HepG2 (cell line): ENCODE data around the gene GPSM1. TPM values are rescaled to one million over a fixed set of nuclear protein-coding genes. Genes with fewer than 3 reads are reported as not detected.
A peak's percentile ranks its signal among the peaks of the same experiment; 100 is the strongest.

Source experiments
- CENPT ChIP-seq: sonication (generic); formaldehyde crosslinking; IDR thresholded peaks from 2 replicates; pipeline ENCODE4 v1.8.0; 2022; ENCODE audit warnings: low read depth, mild to moderate bottlenecking, moderate library complexity, missing genetic modification reagents
- HIVEP1 ChIP-seq: sonication (generic); formaldehyde crosslinking; IDR thresholded peaks from 2 replicates; pipeline ENCODE4 v1.4.0; 2020; ENCODE audit warnings: mild to moderate bottlenecking, missing genetic modification reagents
- NFIC ChIP-seq: IDR thresholded peaks from 2 replicates; pipeline ENCODE4 v1.6.1; 2012; ENCODE audit warnings: mild to moderate bottlenecking, low read length, inconsistent platforms
- RFX3 ChIP-seq: IDR thresholded peaks from 2 replicates; pipeline ENCODE4 v1.6.1; 2016; ENCODE audit warnings: missing biosample characterization, missing genetic modification reagents
- SMARCC2 ChIP-seq: fragments of 450-650 bp; IDR thresholded peaks from 2 replicates; pipeline ENCODE4 v1.6.1; 2017; ENCODE audit warnings: antibody characterized with exemption, mild to moderate bottlenecking
- SPEN ChIP-seq: sonication (generic); formaldehyde crosslinking; IDR thresholded peaks from 2 replicates; pipeline ENCODE4 v1.5.1; 2020; ENCODE audit warnings: low read depth, mild to moderate bottlenecking, missing genetic modification reagents
- ZFX ChIP-seq: sonication (generic); formaldehyde crosslinking; IDR thresholded peaks from 2 replicates; pipeline ENCODE4 v1.4.0; 2020; ENCODE audit warnings: mild to moderate bottlenecking, low read depth, missing genetic modification reagents, moderate library complexity
- ZNF143 ChIP-seq: sonication (generic); formaldehyde crosslinking; IDR thresholded peaks from 2 replicates; pipeline ENCODE4 v1.4.0; 2020; ENCODE audit warnings: missing genetic modification reagents
- ZNF501 ChIP-seq: sonication (generic); formaldehyde crosslinking; IDR thresholded peaks from 2 replicates; pipeline ENCODE4 v1.5.1; 2020; ENCODE audit warnings: mild to moderate bottlenecking, moderate library complexity, missing genetic modification reagents
- ZNF747 ChIP-seq: sonication (generic); formaldehyde crosslinking; IDR thresholded peaks from 2 replicates; pipeline ENCODE4 v1.8.1; 2023; ENCODE audit warnings: missing genetic modification reagents, mild to moderate bottlenecking, borderline replicate concordance
- polyA plus RNA-seq, 8 experiments: library from polyadenylated mRNA; depleted of rRNA in 3 of 8; stranded (reverse) in 7 of 8; unstranded in 1 of 8; fragments of >200 nt; fragmentation: Illumina TruSeq in 4 of 8; extraction: Trizol in 4 of 8; gene quantifications; 2 replicates each; pipeline versions ENCODE4 v1.2.1 to v1.2.3, GENCODE V29; 2011 to 2016; ENCODE audit warnings: low read depth in 4 of 8, missing spikeins in 1 of 8, mixed read lengths in 1 of 8; ENCODE audit not compliant: insufficient read depth in 1 of 8
- total RNA-seq, 5 experiments: library from RNA; depleted of rRNA; stranded (reverse); fragments of >200 nt; fragmentation: Illumina TruSeq; extraction: Trizol; gene quantifications; 2 replicates each; pipeline ENCODE4 v1.2.3, GENCODE V29; 2016; ENCODE audit warnings: low read depth in 1 of 5
- TF ChIP-seq, protein P1 (sequence below): sonication (generic); formaldehyde crosslinking; IDR thresholded peaks from 2 replicates; pipeline ENCODE4 v1.5.1; 2020; ENCODE audit warnings: mild to moderate bottlenecking, moderate library complexity, missing genetic modification reagents
- TF ChIP-seq, protein P2 (sequence below): sonication (generic); formaldehyde crosslinking; IDR thresholded peaks from 2 replicates; pipeline ENCODE4 v1.4.0; 2020; ENCODE audit warnings: mild to moderate bottlenecking, missing genetic modification reagents
- TF ChIP-seq, protein P3 (sequence below): IDR thresholded peaks from 2 replicates; pipeline ENCODE4 v1.6.1; 2016; ENCODE audit warnings: low read depth, control low read depth

The GPSM1 gene
- total and polyA plus RNA-seq, 2 of the 13 experiments (the other 11 are each of a cell fraction or from before 2014, with no cell fraction given), result 1.0 to 2.4 TPM

DNA sequence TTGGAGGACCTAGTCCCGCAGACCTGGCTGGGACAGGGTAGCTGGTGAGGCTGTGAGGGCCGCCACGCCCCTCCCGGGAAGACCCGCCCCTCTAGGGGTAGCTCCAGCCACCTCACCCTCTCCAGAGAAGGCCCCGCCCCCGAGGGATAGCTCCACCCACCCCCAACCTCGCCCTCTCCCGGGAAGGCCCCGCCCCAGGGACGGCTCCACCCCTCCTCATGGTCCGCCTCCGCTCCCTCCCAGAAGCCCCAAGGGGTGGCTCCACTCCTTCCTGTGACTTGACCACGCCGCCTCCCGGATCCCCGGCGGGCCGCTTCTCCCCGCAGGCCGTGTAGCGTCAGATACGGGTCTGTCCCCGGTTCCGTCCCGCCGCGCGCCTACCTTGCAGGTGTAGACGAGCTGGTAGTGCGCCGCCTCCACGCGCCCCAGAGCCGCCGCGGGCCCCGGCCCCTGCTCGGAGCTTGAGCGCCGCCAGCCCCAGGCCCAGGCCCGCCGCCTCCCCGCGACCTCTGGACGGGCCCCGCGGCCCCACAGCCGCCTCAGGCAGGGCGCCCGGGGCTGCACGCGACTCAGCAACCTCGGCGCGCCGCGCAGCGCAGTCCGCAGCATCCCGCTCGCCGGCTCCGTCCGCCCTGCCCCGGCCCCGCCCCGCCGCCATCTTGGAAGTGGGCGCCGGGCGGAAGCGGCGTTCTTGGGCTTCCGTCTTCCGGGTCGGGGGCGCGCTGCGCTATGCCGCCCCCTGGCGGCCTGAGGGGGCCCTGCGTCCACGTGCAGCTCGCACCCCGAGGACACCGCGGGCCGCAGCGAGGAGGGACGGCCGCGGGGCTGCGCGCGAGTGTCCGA lies 36.0 kb downstream of the GPSM1 start, which contains the start of gene DNLZ (continued):
- TF ChIP-seq, protein P1, sequence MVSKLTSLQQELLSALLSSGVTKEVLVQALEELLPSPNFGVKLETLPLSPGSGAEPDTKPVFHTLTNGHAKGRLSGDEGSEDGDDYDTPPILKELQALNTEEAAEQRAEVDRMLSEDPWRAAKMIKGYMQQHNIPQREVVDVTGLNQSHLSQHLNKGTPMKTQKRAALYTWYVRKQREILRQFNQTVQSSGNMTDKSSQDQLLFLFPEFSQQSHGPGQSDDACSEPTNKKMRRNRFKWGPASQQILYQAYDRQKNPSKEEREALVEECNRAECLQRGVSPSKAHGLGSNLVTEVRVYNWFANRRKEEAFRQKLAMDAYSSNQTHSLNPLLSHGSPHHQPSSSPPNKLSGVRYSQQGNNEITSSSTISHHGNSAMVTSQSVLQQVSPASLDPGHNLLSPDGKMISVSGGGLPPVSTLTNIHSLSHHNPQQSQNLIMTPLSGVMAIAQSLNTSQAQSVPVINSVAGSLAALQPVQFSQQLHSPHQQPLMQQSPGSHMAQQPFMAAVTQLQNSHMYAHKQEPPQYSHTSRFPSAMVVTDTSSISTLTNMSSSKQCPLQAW (CRISPR knock-in tag), result 0 out of 2 replicates have a peak, but pooled peaks have one; percentile 45
- TF ChIP-seq SPEN (CRISPR knock-in tag) (peak; percentile 57; the same call in 1 of the 2 replicates), ZNF747 (CRISPR knock-in tag) (peak; percentile 82), ZNF501 (peak; percentile 93), NFIC (no peak), ZNF143 (CRISPR knock-in tag) (peak; percentile 74), HIVEP1 (CRISPR knock-in tag) (no peak), SMARCC2 (no peak), ZFX (peak; percentile 85), CENPT (CRISPR knock-in tag) (no peak; the same call in 1 of the 2 replicates), RFX3 (no peak)
- TF ChIP-seq, protein P2, sequence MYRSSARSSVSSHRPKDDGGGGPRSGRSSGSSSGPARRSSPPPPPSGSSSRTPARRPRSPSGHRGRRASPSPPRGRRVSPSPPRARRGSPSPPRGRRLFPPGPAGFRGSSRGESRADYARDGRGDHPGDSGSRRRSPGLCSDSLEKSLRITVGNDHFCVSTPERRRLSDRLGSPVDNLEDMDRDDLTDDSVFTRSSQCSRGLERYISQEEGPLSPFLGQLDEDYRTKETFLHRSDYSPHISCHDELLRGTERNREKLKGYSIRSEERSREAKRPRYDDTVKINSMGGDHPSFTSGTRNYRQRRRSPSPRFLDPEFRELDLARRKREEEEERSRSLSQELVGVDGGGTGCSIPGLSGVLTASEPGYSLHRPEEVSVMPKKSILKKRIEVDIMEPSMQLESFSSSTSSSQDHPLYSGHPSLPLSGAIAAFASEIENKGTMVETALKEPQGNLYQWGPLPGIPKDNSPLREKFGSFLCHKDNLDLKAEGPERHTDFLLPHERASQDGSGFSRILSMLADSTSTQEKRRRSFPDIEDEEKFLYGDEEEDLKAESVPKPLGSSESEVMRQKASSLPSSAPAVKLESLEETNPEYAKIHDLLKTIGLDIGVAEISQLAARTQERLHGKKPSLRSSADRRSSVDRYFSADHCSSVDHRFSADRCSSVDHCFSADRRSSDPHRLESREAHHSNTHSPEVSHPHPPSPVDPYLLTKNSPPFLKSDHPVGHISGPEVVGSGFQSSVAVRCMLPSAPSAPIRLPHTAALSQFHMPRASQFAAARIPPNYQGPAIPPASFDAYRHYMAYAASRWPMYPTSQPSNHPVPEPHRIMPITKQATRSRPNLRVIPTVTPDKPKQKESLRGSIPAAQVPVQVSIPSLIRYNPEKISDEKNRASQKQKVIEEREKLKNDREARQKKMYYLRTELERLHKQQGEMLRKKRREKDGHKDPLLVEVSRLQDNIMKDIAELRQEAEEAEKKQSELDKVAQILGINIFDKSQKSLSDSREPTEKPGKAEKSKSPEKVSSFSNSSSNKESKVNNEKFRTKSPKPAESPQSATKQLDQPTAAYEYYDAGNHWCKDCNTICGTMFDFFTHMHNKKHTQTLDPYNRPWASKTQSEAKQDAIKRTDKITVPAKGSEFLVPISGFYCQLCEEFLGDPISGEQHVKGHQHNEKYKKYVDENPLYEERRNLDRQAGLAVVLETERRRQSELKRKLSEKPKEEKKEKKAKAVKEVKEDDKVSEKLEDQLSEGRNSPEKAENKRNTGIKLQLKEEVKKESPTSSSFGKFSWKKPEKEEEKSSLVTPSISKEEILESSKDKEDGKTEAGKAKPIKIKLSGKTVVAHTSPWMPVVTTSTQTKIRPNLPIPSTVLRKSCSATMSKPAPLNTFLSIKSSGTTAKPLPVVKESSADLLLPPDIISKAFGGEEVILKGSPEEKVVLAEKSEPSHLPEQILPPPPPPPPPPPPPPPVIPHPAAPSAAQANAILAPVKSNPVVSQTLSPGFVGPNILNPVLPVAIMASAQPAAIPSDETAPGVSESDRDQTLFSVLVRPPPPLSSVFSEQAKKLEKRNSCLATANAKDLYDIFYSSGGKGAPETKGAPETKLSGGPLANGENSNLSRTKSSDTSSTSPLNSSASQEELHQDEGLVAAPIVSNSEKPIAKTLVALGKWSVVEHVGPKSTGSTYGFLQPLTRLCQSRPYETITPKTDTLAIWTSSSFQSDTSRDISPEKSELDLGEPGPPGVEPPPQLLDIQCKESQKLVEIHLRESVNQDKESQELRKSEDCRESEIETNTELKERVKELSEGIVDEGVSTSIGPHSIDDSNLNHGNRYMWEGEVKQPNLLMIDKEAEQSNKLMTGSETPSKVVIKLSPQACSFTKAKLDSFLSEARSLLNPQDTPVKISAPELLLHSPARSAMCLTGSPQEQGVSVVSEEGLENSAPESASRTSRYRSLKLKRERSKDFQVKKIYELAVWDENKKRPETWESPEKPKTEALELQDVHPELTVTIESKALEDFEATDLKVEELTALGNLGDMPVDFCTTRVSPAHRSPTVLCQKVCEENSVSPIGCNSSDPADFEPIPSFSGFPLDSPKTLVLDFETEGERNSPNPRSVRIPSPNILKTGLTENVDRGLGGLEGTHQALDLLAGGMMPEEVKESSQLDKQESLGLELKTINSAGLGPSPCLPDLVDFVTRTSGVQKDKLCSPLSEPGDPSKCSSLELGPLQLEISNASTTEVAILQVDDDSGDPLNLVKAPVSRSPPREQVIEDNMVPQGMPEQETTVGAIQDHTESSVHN (CRISPR knock-in tag), result peak; percentile 96
- TF ChIP-seq, protein P3, sequence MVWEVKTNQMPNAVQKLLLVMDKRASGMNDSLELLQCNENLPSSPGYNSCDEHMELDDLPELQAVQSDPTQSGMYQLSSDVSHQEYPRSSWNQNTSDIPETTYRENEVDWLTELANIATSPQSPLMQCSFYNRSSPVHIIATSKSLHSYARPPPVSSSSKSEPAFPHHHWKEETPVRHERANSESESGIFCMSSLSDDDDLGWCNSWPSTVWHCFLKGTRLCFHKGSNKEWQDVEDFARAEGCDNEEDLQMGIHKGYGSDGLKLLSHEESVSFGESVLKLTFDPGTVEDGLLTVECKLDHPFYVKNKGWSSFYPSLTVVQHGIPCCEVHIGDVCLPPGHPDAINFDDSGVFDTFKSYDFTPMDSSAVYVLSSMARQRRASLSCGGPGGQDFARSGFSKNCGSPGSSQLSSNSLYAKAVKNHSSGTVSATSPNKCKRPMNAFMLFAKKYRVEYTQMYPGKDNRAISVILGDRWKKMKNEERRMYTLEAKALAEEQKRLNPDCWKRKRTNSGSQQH, result no peak
